PC-9 (cell line): ENCODE data around the gene RBMS2. TPM values are rescaled to one million over a fixed set of nuclear protein-coding genes. Genes with fewer than 3 reads are reported as not detected.

Source experiments
- BruUV-seq: library from RNA; stranded (reverse); fragments of 400-500 nt; replicated peaks from 2 replicates; lab custom pipeline; 2021; lab: Mats Ljungman, UMichigan
- CTCF ChIA-PET: fragments of 300-600 bp; sonication (Branson Sonifier 250); formaldehyde crosslinking; loops from one replicate; lab custom pipeline; 2022; ENCODE audit warnings: antibody characterized with exemption; lab: Charles Lee
- POLR2A ChIA-PET: fragments of 300-600 bp; sonication (Branson Sonifier 250); formaldehyde crosslinking; loops from one replicate; lab custom pipeline; 2022; ENCODE audit warnings: antibody characterized with exemption; ENCODE audit not compliant: unreplicated experiment; lab: Charles Lee
- DNase-seq, 2 experiments: peaks; one replicate each; pipeline versions ENCODE4 v3.0.0 to v3.0.0-alpha.2; 2015 to 2022; ENCODE audit warnings: mixed read lengths in 1 of 2
- H2AFZ ChIP-seq: fragments of 200-600 bp; sonication (generic); 2 replicates; pipeline ENCODE4 v1.8.1; 2017; ENCODE audit warnings: antibody characterized with exemption
- H3F3A ChIP-seq: fragments of 200-600 bp; sonication (generic); 2 replicates; pipeline ENCODE4 v1.8.1; 2017; ENCODE audit warnings: antibody characterized with exemption, mild to moderate bottlenecking, low read depth; ENCODE audit not compliant: insufficient read depth
- H3K27ac ChIP-seq: fragments of 200-600 bp; sonication (generic); 2 replicates; pipeline ENCODE4 v1.6.1; 2016; ENCODE audit warnings: mixed run types
- H3K27me3 ChIP-seq: fragments of 200-600 bp; sonication (generic); 2 replicates; pipeline ENCODE4 v1.6.1; 2016; ENCODE audit warnings: low read depth, mixed run types; ENCODE audit not compliant: insufficient read depth
- H3K36me3 ChIP-seq: fragments of 200-600 bp; sonication (generic); 2 replicates; pipeline ENCODE4 v1.6.1; 2016; ENCODE audit warnings: low read depth, mixed run types
- H3K4me1 ChIP-seq: fragments of 200-600 bp; sonication (generic); replicated peaks from 2 replicates; pipeline ENCODE4 v1.6.1; 2016; ENCODE audit warnings: mixed run types; ENCODE audit not compliant: insufficient read depth
- H3K4me2 ChIP-seq: fragments of 200-600 bp; sonication (generic); 2 replicates; pipeline ENCODE4 v1.6.1; 2017; ENCODE audit warnings: mixed run types
- H3K4me3 ChIP-seq: fragments of 200-600 bp; sonication (generic); 2 replicates; pipeline ENCODE4 v1.6.1; 2016; ENCODE audit warnings: mixed run types
- H3K79me2 ChIP-seq: fragments of 200-600 bp; sonication (generic); 2 replicates; pipeline ENCODE4 v1.6.1; 2017; ENCODE audit warnings: low read depth, mixed run types
- H3K9me2 ChIP-seq: fragments of 200-600 bp; sonication (generic); 2 replicates; pipeline ENCODE4 v1.8.1; 2017; ENCODE audit warnings: mild to moderate bottlenecking; ENCODE audit not compliant: insufficient read depth
- H3K9me3 ChIP-seq: fragments of 200-600 bp; sonication (generic); 2 replicates; pipeline ENCODE4 v1.8.1; 2016; ENCODE audit warnings: low read depth; ENCODE audit not compliant: insufficient read depth
- H4K20me1 ChIP-seq: fragments of 200-600 bp; sonication (generic); 2 replicates; pipeline ENCODE4 v1.8.1; 2017; ENCODE audit not compliant: insufficient read depth
- EZH2 ChIP-seq: fragments of 200-600 bp; sonication (generic); IDR thresholded peaks from 2 replicates; pipeline ENCODE4 v1.8.0; 2017; ENCODE audit warnings: antibody characterized with exemption, low read depth
- intact Hi-C: fragments of 100-400 bp; cut with micrococcal nuclease; formaldehyde crosslinking; loops from one replicate; pipeline ENCODE4 v1.10.0; 2022; ENCODE audit not compliant: unreplicated experiment
- total RNA-seq: library from RNA; stranded (reverse); gene quantifications from 2 replicates; pipeline ENCODE4 v1.2.3, GENCODE V29; 2021
- TF ChIP-seq, protein P1 (sequence below): fragments of 200-600 bp; sonication (generic); conservative IDR thresholded peaks from 2 replicates; pipeline ENCODE4 v1.6.1; 2017; ENCODE audit warnings: mixed run types, antibody characterized with exemption, mild to moderate bottlenecking, moderate library complexity

RBMS2 gene
- total RNA-seq, 1 experiment from 2014 or later: 81.8 TPM

DNA sequence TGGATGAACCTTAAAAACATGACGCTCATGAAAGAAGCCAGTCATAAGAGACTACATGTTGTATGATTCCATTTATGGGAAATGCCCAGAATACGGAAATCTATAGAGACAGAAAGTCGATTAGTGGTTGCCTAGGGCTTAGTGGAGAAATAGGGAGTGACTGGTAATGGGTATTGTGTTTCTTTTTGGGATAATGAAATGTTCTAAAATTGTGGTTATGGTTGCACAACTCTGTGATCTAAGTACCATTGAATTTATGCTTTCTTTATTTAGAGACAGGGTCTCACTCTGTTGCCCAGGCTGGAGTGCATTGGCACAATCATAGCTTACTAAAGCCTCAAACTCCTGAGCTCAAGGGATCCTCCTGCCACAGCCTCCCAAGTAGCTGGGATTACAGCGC is 8.0 kb downstream of the RBMS2 start:
- CTCF ChIA-PET: no interaction called here
- Histone ChIP-seq H3K4me3 (no peak overlapping the region), H3K9me3 (no peaks in the 10 kb centered on the region), H2AFZ (no peak overlapping the region), H3K9me2 (no peaks in the 10 kb centered on the region), H3K36me3 (no peaks in the 10 kb centered on the region; the same call in 1 of the 2 replicates), H4K20me1 (0 out of 2 replicates have a peak, but pooled peaks cover 3% of the 10 kb centered on the region), H3K79me2 (peaks cover 84% of the 10 kb centered on the region), H3K4me2 (no peak overlapping the region), H3K27me3 (no peaks in the 10 kb centered on the region), H3F3A (peaks cover 27% of the 10 kb centered on the region), H3K4me1 (peaks cover 42% of the 10 kb centered on the region), H3K27ac (no peak overlapping the region)
- POLR2A ChIA-PET: no interaction called here
- no TSS peak for BruUV-seq
- intact Hi-C loops: no loop called here
- no peak for DNase-seq
- TF ChIP-seq, protein P1, sequence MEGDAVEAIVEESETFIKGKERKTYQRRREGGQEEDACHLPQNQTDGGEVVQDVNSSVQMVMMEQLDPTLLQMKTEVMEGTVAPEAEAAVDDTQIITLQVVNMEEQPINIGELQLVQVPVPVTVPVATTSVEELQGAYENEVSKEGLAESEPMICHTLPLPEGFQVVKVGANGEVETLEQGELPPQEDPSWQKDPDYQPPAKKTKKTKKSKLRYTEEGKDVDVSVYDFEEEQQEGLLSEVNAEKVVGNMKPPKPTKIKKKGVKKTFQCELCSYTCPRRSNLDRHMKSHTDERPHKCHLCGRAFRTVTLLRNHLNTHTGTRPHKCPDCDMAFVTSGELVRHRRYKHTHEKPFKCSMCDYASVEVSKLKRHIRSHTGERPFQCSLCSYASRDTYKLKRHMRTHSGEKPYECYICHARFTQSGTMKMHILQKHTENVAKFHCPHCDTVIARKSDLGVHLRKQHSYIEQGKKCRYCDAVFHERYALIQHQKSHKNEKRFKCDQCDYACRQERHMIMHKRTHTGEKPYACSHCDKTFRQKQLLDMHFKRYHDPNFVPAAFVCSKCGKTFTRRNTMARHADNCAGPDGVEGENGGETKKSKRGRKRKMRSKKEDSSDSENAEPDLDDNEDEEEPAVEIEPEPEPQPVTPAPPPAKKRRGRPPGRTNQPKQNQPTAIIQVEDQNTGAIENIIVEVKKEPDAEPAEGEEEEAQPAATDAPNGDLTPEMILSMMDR: no peak
- TF ChIP-seq EZH2: no peak

DNA sequence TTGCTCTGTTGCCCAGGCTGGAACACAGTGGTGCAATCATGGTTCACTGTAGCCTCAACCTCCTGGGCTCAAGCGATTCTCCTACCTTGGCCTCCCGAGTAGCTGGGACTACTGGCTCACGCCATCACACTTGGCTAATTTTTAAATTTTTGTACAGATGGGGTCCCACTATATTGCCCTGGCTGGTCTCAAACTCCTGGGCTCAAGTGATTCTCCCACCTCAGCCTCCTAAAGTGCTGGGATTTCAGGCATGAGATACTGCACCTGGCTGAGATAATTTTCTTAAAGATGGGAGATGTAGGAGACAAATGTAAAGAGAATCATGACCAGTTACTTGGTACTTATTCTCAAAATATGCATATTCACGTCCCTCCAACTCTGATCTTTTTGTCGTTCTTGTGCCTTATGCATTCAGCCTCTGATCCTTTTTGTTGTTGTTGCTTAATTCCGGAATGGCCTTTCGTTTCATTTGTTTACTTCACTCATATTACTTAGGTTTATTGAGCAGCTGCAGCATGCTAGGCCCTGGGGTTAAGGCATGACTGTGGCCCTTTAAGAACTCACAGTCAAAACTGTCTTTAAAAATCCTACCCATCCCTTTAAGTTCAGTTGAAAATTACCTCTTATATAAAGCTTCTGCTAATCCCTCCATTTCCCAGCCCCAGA is 8.9 kb downstream of the RBMS2 start:
- Histone ChIP-seq H3K79me2 (peaks cover 84% of the 10 kb centered on the region), H3K4me2 (no peak overlapping the region), H3K4me1 (peaks cover 38% of the 10 kb centered on the region), H3K27me3 (no peaks in the 10 kb centered on the region), H3F3A (peaks cover 34% of the 10 kb centered on the region), H4K20me1 (0 out of 2 replicates have a peak, but pooled peaks cover 3% of the 10 kb centered on the region), H2AFZ (no peak overlapping the region), H3K27ac (no peak overlapping the region), H3K36me3 (no peaks in the 10 kb centered on the region; the same call in 1 of the 2 replicates), H3K9me2 (no peaks in the 10 kb centered on the region), H3K9me3 (no peaks in the 10 kb centered on the region), H3K4me3 (no peak overlapping the region)
- intact Hi-C loops: no loop called here
- ChIA-PET POLR2A (interaction anchor here (0.7 kb wide), 1 partner anchor 12 kb away, joined by 22 read pairs; no protein-coding TSS in a partner anchor), CTCF (interaction anchor here (0.6 kb wide), 1 partner anchor 14 kb away, joined by 3 read pairs; no protein-coding TSS in a partner anchor)
- BruUV-seq: no TSS peak
- no peak for DNase-seq
- TF ChIP-seq, protein P1: no peak
- TF ChIP-seq EZH2: no peak

DNA sequence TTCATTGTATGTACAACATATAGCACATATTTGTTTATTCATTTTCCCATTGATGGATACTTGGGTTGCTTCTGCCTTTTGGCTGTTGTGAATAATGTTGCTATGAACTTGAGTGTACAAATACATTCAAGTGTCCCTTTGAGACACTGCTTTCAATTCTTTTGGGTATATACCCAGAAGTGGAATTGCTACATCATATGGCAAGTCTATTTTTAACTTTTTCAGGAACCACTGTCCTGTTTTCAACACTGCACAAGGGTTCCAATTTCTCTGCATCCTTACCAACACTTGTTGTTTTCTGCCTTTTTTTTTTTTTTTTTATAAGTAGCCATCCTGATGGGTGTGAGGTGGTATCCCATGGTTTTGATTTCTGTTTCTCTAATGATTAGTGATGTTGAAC is 15.9 kb downstream of the RBMS2 start:
- 0 out of 2 replicates have a peak overlapping the region, but pooled peaks have one; percentile 11 for H3K27ac ChIP-seq
- no peak for TF ChIP-seq EZH2
- TF ChIP-seq, protein P1: no peak

More for the DNA sequence above, 15.9 kb downstream of the RBMS2 start:
- H3K79me2 ChIP-seq: peaks cover 67% of the 10 kb centered on the region
- no peaks in the 10 kb centered on the region for H3K9me3 ChIP-seq
- H3K36me3 ChIP-seq: 0 out of 2 replicates have a peak, but pooled peaks cover 4% of the 10 kb centered on the region
- intact Hi-C loops: no loop called here
- H3K4me1 ChIP-seq: peaks cover 16% of the 10 kb centered on the region
- H3F3A ChIP-seq: peaks cover 23% of the 10 kb centered on the region; the same call in 1 of the 2 replicates
- BruUV-seq: no TSS peak
- CTCF ChIA-PET: no interaction called here
- no peak for DNase-seq
- 0 out of 2 replicates have a peak, but pooled peaks cover 3% of the 10 kb centered on the region for H4K20me1 ChIP-seq
- H3K4me3 ChIP-seq: no peak overlapping the region
- H3K27me3 ChIP-seq: no peaks in the 10 kb centered on the region
- H2AFZ ChIP-seq: no peak overlapping the region
- H3K4me2 ChIP-seq: peak overlapping the region; percentile 39; the same call in 1 of the 2 replicates
- no peaks in the 10 kb centered on the region for H3K9me2 ChIP-seq
- POLR2A ChIA-PET: interaction anchor here (0.6 kb wide), 1 partner anchor 15 kb away, joined by 6 read pairs; no protein-coding TSS in a partner anchor
